ENCODE data around the gene CCR4.

The CCR4 gene

GRCh38 chr3:32990116-32990515 lies 38.7 kb downstream of the CCR4 start:
- DNase-seq = no peak

GRCh38 chr3:32991781-32992180 lies 40.3 kb downstream of the CCR4 start:
- DNase-seq = no peak

DNA sequence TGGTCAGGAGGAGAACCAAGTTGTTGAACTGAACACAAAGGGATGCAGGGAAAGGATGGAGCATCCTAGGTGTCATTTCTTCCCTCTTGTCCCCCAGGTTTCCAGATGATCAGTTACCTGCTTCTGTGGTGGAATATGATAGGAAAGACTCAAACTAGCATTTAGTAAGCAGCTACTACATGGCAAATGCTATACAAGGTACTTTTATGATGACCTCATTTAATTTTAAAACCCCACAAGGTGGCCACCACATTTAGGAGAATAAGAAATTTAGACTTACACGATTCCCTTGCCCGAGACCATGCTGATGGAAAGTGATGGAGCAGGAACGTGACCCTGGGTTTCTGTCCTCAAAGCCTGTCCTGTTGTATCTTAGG lies 40.9 kb downstream of the CCR4 start:
- DNase-seq = no peak

DNA sequence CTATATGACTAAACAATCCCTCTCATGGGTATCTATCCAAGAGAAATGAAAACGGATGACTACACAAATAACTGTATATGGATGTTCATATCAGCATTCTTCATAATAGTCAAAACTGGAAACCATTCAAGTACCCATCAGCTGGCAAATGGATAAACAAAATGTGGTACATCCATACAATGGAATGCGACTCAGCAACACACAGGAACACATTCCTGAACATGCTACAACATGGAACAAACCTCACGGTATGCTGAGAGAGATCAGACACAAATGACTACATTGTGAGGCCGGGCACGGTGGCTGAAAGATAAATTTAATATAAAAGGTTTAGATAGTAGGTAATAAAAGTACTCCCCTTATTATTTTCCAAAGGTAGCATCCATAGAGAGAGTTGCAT lies 42.6 kb downstream of the CCR4 start:
- no peak for DNase-seq

DNA sequence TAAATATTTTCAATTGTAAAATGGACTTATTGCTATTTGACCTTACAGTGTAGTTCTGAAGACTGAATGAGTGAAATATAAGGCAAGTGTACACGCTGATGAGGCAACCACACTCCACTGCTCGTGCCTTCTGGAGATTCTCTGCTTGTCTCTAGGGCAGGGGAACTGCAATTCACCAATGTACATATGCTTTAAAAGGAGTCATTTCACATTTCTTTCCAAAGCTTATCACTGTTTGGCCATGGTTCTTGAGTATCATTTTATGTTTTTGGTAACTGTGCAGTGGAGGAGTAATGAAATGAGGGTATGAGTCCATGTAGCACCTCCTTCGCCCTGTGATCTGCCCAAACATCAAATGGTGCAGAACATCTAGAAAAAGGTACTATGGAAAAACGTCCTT lies 43.7 kb downstream of the CCR4 start:
- no peak for DNase-seq

- DNase-seq = no peak
Measured at GRCh38 chr3:32996048-32996754, 44.8 kb downstream of the CCR4 start.

GRCh38 chr3:32996755-32997091 lies 45.3 kb downstream of the CCR4 start:
- DNase-seq = no peak

- no peak for DNase-seq
Measured at GRCh38 chr3:32998631-32999451, 47.4 kb downstream of the CCR4 start.

- DNase-seq = no peak
Measured at GRCh38 chr3:33000691-33001385, 49.4 kb downstream of the CCR4 start.

DNA sequence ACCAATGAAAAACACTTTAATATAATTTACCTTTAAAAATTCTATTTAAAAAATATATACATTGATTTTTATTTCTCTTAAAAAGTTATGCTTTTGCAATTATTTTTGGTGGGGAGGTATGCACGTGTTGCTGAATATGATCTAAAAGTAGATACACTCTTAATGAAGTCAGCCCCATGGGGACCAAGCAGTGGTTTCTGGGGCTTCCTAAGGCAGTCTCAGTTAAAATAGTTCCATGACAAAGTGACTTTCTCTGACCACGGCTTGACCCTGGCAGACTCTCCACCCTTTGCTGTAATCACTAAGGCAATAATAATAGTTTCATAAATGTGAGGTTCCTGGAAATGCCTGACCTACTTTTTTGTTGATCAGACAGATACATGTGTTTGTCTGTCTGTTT lies 50.4 kb downstream of the CCR4 start:
- no peak for DNase-seq

DNA sequence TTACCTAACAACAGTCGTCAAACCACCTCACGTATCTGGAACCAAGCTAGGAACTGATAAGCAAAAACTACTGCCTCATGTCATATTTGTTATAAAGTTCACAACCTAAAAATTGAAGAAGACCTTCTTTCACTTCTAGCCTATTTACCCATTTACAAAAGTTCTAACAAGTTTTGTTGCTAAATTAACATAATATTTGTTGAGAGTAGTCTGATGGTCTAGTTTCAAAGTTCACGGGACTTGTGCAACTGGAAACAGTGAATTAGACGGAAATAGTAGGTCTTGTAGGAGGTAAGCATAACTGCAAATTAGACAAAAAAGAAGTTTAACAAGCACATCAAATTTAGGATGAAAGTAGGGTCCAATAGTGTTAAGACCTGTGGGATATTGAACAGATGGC lies 51.9 kb downstream of the CCR4 start:
- no peak for DNase-seq

- DNase-seq = no peak
Measured at GRCh38 chr3:33004205-33004604, 52.8 kb downstream of the CCR4 start.

DNA sequence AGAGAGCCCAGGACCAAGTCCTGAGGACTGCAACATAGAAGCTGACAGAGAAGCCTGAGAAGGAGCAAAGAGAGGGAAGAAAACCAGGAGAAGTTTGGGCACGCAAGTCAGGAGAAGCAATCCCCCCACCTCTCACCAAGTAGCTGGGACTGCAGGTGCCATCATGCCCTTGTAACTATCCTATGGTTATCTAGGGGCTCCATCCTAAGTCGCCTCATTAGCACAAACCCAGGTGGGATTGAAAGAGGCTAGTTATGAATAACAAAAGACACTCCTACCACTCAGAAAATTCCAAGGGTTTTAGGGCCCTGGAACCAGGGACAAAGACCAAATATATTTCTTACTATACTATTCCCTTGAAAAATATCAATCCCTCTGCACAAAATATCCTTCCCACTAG lies 53.5 kb downstream of the CCR4 start:
- no peak for DNase-seq
